VCaP (cell line): ENCODE results near the gene FSTL4.

Source experiments
- H3K27ac ChIP-seq: fragments of 450-650 bp; 2 replicates; pipeline ENCODE4 v1.5.1; 2017
- TF ChIP-seq, protein P1 (sequence below): fragments of 450-650 bp; conservative IDR thresholded peaks from 2 replicates; pipeline ENCODE4 v1.5.1; 2017; ENCODE audit warnings: mild to moderate bottlenecking, moderate library complexity

Gene FSTL4

DNA sequence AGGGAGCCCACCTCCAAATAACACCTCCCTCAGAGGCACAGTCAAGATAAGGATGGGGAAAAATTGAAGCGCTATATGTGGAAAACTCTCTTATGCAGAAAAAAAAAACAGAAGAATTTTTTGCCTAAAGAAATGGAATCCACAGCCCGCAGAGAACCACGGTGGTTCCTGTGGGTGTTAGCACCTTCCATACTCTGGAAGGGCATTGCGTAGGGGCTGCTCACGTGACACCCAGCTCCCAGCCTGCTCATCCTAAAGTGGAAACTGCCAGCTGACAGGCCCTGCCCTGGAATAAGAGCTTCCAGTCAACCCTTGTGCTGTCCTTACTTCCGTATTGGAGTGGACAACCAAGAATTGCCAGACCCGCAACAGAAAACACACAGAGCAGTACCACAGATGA is 142.5 kb downstream of the FSTL4 start:
- no peak overlapping the region for H3K27ac ChIP-seq
- TF ChIP-seq, protein P1, sequence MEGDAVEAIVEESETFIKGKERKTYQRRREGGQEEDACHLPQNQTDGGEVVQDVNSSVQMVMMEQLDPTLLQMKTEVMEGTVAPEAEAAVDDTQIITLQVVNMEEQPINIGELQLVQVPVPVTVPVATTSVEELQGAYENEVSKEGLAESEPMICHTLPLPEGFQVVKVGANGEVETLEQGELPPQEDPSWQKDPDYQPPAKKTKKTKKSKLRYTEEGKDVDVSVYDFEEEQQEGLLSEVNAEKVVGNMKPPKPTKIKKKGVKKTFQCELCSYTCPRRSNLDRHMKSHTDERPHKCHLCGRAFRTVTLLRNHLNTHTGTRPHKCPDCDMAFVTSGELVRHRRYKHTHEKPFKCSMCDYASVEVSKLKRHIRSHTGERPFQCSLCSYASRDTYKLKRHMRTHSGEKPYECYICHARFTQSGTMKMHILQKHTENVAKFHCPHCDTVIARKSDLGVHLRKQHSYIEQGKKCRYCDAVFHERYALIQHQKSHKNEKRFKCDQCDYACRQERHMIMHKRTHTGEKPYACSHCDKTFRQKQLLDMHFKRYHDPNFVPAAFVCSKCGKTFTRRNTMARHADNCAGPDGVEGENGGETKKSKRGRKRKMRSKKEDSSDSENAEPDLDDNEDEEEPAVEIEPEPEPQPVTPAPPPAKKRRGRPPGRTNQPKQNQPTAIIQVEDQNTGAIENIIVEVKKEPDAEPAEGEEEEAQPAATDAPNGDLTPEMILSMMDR: no peak

DNA sequence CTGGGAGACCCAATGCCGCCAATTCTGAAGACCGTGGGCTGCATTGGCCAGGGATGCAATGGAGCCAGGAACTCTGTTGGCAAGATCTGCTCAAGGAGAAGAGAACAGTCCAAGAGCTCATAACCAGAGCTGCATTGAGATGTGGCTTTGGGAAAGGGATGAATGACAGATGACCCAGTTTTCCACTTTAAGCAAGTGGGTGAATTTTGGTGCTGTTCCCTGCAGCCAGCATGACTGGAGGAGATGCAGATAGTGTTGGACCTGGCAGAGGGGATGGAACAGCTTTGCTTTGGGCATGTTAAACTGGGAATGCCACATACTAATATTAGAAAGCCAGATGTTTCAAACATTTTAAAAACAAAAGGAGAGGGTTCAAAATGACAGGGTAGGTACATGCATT is 143.1 kb downstream of the FSTL4 start:
- TF ChIP-seq, protein P1: no peak
- no peak overlapping the region for H3K27ac ChIP-seq

DNA sequence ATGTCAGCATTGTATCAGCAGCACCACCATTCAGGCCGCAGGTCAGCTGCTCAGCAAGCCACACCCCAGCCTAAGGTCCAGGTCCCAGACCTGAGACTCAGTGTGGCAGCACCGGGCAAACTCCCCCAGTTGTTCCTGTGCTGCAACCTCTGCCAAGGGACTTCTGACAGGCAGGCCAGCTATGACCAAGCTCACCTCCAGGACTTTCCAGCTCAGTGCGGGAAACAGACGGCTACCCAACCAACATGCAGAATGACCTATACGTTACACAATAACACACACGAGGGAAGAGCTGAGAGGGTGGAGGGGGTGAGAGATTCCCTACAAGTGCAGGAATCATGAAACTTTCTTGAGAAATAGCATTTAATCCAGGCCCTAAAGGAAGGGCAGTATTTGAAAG is 143.7 kb downstream of the FSTL4 start:
- no peak overlapping the region for H3K27ac ChIP-seq
- TF ChIP-seq, protein P1: no peak

DNA sequence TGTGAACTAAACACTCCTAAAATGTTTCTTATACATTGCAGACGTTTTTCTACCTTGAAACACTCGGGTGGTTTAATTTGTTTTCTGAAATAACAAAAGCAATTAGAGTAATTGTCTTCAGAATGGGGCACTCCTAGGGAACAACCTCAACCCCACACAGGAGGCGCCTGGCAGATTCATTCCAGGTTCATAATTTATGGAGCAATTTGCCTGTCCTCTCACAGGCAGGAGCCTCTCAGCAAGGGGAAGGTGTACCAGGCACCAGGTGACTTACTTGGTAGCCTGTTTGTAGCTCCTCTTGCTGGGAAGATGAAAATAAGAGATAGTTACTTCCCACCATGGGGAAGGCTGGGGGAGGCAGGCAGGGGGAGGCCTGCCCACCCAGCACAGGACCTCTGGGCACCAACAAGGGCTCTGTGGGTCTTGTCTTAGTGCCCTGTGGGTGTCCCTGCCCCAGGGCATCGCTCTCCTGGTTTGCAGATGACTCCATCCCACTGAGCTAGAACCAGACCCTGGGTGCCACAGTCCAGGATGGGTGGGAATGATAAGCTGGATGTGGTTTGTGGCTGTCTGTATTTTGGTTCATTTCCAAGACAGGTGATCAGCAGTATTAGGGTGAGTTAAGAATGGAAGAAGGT is 144.4 kb downstream of the FSTL4 start:
- TF ChIP-seq, protein P1: no peak
- H3K27ac ChIP-seq: peak overlapping the region; percentile 20; the same call in 1 of the 2 replicates

DNA sequence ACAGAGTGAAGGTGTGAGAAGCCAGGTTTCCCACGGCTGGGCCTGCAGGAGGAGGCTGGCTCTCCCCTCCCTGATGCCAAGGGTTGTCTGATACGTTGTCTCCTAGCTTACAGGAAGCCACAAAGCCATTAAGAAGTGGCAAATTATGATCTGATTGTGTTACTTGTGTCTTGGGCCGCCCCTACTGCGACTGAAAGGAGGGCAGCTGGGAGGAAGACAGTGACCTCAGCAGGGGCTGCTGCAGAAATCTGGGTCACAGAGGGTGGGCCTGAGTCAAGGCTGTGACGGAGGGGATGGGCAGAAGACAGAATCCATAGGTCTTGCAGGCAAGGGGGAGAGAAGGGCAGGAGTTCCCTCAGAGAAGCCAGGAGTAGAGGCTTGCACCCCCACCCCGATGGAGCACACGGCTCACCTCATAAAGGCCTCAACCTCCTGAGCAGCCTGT is 145.0 kb downstream of the FSTL4 start:
- TF ChIP-seq, protein P1: no peak
- peak overlapping the region; percentile 20; the same call in 1 of the 2 replicates for H3K27ac ChIP-seq

DNA sequence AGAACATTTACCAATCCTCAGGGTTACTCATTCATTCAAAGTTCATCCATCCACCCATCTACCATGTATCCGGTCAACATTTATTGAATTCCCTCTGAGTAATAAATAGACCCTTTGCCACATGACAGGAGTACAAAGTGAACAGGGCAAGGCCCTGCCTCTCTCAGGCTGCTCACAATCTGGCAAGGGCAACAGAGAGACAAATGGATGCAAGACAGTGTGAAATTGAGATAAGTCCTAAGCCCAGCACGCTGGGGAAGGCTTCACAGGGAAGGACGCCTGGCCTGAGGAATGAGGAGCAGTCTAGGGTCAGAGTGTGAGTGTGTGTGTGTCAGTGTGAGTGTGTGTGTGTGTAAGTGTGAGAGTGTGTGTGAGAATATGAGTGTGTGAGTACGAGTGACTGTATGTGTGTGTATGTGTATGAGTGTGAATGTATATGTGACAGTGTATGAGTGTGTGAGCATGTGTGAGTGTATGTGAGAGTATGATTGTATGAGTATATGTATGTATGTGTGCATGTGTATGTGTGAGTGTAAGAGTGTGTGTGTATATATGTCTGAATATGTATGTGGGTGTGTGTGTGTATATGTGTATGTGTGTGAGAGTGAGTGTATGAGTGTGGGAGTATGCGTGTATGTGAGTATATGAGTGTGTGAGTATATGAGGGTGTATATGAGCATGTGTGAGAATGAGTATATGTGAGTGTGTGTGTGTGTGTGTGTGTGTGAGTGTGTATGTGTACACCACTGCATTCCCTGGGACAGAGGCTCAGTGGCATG is 145.6 kb downstream of the FSTL4 start:
- H3K27ac ChIP-seq: no peak overlapping the region
- TF ChIP-seq, protein P1: no peak

DNA sequence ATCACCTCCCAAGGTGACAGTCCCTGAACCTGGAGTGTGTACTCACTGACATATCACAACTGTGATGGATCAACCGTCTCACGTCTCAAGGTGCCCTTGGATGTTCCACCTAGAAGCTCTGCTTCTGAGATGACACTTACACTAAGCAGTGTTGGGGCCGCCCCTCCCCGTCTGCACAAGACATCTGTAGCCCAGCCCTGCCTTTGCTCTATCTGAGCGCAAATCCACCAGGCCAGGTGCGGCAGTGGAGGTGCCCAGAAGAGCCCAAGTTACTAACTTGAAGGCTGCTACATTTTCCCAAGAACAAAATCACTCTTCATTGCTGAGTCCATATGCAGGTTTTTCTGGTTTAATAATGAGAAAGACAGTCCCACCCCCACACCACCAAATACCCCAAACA is 148.3 kb downstream of the FSTL4 start:
- TF ChIP-seq, protein P1: no peak
- H3K27ac ChIP-seq: no peak overlapping the region
